Amniotic stem cell (primary cell): ENCODE data around the gene DGLUCY.
"Not testable (repeated sequence)": the region's sequence is repeated elsewhere in the genome, so short reads cannot be mapped to it uniquely, and the experiment has no call there.

Source experiments
- DNase-seq: peaks from one replicate; lab custom pipeline; 2025; lab: John Stamatoyannopoulos, UW

DGLUCY gene

DNA sequence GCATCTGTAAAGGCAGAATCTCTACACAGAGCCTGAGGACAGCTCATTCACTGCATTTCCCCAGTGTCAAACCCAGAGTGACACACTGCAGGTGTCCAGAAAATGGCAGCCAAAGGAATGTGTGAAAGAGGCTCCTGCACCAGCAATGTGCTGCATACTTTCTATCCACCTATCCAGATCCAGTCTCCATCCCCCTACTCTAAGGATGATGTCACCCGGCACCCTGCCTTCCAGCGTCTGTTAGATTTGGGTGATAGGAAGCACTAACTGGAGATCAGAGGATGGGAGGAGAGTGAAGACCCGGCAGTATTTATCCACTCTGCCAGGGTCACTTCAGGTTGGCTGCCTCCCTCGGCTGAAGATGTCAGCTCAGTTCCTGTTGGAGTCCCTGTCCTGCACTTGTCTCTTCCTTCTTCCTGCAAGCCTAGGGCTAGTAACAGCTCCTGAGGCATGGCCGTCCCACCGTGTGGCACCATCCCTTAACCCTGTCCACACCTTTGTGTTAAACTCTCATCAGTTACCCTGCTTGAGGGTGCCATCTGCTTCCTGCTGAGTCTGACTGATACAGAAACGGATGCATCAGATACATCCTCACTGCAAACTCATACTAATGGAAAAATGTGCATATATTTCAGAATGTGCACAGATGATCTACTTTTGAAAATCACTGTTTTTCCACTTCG lies 143.6 kb downstream of the DGLUCY start:
- no peak for DNase-seq

DNA sequence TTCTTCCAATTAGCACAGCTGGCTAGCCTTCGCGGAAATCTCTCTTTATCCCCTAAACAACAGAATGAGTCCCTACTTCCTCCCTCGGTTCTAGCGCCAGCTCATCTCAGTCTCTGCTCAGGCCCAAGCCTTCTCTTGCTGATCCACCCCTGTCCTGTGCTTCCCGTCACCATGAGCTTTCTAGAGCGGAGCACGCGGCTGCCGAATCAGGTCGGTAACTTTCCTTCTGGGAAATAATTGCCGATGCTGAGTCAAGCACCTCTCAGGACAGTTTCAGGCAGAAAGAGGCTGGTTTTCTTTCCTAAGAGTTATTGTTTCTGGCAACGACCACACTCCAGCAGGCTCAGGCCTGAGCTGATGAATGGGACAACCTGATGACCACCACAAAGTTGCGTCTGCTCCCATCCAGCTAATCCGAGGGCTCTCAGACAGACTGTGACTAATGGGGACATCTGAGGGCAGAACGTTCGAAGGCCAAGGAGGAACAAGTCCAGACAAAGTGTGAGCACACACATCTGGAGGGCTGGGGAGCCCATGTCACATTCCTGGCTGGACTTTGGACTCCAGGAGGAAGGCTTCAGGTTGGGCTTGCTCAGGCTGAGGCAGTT lies 144.2 kb downstream of the DGLUCY start:
- DNase-seq: no peak

DNA sequence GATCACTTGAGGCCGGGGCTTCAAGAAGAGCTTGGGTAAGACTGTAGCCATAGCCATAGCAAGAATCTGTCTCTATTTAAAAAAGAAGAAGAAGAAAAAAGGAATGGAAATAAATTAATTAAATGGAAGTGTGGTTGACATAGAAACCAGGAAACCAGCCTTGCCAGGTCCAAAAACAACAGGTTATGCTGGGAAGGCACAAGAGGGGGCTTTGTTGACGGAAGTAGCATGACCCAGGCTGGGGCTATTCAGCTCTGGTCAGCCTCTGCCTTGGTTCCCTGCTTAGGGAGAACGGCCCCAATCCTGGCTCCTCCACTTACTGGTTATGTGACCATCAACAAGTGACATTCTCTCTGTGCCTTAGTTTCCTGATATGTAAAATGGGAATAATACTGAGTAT lies 145.0 kb downstream of the DGLUCY start:
- no peak for DNase-seq

DNA sequence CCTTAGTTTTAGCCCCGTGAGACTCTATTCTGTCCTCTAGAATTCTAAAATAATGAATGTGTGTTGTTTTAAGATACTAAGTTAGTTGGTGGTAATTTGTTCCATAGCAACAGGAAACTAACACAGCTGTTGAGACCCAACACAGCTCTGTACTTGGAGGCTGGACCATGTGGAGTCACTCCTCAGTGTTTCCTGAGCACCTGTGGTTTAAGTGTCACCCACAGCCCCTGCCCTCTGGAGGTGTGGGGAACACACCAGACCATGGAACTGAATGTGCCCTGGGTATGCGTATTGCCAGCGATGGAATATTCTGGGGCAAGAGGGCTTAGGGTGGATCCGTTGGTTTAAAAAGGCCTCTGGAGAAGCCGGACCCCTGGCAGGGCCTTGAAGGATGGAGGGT lies 147.2 kb downstream of the DGLUCY start:
- DNase-seq: no peak

DNA sequence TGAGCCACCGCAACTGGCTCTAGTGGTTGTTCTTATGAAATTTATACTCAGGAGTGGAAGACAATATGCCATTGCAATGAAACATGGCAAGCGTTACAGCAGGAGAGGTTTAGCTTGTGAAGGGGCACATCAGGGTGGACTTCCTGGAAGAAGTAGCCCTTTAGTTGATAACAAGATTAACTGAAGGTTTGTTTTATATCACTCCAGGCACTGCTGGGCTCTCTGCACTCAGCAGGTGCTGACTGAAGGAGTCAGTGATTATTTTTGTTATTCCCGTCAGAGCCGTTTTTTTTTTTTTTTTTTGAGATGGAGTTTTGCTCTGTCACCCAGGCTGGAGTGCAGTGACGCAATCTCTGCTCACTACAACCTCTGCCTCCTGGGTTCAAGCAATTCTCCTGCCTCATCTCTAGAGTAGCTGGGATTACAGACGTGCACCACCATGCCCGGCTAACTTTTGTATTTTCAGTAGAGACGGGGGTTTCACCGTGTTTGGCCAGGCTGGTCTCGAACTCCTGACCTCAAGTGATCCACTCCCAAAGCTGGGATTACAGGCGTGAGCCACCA lies 148.2 kb downstream of the DGLUCY start:
- no peak for DNase-seq

DNA sequence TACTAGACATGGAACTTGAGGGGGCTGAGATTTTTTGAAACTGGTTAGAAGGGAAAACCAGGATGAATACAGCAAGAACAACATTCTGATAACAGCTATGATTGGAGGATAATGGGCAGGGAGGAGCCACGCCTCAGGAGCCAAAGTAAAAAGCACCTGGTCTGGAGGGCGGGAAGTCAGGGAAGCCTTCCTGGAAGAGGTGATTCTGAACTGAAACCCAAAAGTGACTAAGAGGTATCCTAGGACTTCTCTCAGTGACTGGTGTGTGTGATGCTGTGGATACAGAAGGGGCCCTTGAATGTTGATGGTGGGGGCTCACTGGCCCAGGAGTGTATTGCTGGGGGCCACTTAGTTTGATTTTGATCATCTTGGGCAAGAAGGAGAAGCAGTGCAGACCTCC lies 149.5 kb downstream of the DGLUCY start:
- no peak for DNase-seq

DNA sequence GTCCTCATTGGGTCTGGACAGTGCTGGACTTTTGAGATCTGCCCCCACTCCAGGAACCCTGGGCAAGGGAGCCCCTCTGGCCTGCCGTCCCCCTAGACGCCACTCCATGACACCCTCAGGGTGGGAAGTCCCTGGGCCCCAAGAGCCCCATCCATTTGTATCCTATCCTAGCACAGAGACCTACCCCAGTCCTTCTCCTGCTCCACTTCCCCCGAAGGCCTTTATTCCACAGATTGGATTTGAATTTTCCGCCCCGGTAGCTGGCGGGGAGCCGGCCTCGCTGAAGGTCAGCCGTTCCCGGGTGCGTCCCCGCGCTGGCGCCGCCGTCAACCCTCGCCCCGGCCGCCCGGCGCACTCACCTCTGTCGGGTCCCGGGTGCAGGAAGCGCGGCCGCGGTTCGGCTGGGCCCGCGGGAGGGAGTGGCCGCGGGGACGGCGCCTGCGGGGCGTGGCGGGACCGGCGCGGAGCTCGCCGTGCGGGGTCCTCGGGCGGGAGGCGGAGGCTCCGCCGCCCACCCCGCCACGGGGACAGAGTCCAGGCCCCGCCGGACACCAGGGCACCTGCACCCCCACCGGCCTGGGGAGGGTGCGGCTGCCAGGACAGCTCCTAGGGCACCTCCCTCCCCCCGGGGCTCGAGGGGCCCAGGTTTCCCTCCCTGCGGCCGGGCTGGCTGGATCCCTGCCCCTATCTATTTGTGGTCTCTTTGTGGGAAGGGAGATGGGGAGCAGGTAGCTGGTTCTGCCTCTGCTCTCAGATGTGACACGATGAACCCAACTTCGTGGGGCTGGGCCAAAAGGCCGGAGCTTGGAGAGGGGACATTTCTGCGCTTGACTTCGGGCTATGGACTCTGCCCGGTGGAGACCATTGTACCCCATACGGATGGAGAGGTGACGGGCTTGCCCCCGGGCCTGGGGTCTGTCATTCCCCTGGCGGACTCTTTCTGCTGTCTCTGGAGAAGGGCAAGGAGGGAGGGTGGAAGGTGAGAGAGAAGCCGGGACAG lies 150.6 kb downstream of the DGLUCY start:
- no peak for DNase-seq

DNA sequence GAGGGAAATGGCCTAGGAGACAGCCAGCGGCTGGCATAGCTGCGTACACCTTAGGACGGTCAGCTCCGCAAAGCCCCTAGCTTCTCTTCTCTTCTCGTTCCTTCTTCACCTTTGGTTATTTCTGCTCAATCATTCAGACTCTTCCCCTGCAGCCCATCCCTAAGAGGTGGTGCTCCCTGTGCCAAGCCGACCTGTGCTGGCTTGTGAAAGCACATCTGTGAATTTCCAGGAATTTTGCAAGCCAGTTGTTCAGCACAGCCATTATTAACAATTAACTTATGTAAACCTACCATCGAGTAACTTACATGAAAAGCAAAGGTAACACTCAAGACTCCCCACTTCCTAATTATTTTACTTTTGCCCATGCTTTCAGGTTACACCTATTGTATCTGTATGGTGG lies 151.5 kb downstream of the DGLUCY start:
- DNase-seq: no peak

DNA sequence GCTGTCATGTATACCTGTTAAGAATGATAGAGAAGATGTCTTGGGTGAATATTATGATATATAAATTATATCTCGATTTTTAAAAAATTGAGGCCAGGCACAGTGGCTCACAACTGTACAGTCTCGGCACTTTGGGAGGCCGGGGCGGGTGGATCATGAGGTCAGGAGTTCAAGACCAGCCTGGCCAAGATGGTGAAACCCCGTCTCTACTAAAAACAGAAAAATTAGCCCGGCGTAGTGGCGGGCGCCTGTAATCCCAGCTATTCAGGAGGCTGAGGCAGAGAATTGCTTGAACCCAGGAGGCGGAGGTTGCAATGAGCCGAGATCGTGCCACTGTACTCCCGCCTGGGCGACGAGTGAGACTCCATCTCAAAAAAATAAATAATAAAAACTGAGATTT lies 152.4 kb downstream of the DGLUCY start:
- not testable (repeated sequence) for DNase-seq

DNA sequence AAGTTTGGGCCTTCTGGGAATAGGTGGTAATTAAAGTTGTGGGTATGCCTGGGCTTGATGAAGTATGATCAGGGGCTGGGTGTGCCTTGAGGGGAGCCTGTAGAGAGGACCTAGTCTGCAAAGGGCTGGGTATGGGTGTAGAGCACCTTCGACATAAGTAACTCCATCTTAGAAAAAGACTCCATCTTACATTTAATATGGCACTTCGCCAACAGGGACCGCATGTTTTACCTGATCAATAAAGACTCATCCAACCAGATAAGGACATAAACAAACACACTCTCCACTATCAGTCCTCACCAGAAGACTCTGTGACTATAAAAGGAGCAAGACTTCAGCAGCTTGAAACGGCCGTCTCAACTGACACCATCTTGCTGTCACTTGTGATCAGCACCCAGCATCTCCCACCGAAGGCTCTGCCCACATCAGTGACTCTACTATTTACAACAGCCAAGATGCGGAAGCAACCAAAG lies 154.1 kb downstream of the DGLUCY start:
- DNase-seq: no peak

DNA sequence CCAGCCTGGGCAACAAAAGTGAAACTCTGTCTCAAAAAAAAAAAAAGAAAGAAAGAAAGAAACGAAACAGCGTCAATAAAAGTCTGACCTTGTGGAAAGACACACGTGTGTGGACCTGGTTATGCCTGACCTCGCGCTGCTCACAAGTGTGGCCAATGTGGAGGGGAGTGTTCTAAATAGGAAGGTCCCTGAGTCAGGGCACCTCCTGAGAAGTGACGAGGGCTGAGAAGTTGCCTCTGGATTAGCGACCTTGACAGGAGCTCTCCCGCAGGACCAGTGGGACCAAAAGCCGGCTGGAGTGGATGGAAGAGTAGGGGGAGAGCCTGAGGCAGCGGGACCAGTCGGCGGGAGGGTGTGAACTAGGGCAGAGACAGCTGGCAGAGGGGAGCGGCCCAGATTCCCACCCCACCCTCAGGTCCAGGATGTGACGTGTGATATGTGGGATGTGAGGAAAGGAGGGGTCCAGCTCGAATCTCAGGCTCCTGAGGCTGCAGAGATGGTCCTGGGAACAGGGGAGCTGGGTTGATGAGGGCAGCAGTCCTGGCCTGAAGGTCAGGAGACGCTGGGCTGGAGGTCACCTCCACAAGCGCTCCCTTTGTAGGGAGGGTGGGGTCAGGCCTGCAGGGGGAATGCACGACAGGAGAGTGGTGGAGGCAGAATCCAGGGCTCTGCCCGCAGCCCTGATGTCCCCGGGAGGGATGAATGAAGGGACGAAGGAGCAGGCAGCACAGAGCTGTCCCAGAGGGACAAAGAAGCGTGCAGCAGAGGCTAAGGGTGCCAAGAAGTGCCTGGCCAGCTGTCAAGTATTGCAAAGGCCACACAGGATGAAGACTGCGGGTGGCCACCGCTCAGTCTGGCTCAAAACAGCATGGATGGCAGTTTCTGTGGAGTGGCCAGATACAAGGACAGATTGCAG lies 155.5 kb downstream of the DGLUCY start:
- no peak for DNase-seq

DNA sequence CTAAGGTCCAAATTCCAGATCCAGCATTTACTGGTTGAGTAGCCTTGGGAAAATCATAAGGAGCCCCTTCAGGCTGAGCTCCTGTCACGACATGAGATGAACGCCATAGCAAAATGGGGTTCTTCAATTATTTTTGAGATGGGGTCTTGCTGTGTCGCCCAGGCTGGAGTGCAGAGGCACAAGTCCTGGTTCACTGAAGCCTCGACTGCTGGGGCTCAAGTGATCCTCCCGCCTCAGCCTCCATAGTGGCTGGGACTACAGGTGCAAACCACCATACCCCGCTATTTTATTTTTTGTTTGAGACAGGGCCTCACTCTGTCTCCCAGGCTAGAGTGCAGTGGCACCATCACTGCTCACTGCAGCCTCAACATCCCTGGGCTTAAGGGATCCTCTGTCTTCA lies 156.3 kb downstream of the DGLUCY start:
- no peak for DNase-seq

DNA sequence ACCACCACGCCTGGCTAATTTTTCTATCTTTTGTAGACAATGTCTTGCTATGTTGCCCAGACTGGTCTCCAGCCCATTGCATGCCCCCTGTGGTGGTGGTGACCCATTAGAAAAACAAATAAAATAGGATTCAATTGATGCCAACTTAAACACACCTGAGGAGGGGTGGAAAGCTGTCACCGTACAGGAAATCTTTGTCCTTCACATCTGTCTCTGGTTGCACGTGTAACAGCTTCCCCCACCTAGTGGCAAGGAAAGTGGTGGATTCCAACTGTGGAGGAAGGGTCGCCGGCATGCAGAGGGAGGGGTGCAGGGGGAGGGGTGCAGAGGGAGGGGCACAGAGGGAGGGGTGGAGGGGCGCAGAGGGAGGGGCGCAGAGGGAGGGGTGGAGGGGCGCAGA lies 156.7 kb downstream of the DGLUCY start:
- no peak for DNase-seq

DNA sequence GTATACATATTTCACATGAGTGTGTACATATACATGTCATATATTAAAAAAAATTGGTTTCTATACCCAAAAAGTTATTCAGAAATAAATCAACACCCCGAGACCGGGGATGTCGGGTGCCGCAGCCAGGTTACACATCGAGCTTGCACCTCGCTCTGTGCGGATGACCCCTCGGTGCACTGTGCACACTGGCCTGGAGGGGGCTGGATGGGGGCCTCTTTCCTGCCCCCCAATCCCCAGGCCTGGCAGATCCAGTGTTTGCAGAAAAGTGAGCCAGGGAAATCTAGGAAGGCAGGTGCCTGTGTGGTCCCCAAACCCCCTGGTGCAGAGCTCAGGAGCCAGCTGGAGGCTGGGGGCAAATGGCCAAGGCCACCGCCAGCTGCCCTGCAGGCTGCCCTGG lies 157.8 kb downstream of the DGLUCY start:
- no peak for DNase-seq

DNA sequence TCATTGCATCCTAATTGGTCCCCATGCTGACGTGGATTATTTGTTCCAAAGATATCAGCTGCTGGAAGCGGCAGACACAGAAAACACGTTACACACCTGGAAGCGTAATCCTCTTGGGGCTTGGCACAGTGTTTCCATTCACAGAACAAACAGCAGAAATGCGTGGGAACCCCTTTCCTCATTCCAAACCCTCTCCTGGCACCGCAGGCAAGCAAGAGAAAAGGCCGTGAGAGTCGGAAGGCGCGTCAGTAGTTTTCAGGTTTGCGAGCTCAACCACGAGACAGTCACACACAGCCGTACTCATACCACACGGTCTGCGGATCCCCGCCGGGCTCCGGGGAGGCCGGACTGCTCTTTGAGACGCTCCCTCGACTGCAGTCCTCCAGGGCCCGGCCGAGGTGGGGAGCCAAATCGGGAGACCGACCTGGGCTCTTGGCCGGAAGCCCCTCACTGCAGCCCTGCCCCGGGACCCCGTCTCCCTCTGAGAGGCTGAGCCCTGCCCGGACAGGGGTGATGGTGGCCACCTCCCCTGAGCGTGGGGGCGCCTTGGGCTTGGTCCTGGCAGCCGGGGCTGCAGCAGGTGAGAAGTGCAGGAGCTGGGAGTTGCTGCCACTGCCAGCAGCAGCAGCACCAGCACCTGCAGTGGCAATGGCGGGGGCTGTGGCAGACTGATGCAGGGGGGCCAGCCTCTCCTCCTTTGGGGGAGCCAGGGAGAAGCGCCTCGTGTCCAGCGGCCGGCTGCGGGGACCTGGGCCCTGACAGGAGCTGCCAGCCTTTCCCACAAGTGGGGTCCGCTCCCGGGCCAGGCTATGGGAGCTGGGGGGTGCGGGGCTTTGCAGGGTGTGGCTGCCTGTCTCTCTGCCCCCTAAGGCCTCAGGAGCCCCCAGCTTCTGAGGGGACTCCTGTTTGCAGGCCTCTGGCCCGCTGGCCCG lies 158.7 kb downstream of the DGLUCY start:
- DNase-seq: no peak

DNA sequence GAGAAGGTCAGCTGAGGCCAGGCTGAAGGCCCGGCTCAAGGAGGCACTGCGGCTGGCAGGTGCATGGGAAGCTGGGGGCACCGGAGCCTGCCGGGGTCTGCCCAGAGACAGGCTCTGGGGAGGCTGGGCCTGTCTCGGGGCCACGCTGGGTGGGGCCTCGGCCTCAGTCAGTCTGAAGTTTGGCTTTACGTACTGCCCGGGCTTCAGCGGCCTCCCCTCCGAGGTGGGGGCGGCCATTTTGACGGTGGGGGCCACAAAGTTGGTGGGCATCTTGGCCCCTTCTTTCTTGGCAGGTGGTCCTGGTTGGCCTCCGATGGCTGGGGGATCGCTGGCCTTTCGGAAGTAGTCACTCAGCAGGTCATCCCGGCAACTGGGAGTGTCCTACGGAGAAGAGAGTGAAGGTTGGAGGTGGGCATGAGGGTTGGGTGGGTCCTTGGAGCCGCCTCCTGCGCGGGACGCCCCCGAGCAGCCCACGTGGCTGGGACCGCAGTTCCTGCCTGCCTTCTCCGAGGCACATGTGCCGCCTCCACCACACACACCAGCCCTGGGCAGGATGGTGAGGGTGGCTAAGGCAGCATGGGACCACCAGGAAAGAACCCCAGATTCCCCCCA lies 159.5 kb downstream of the DGLUCY start:
- no peak for DNase-seq

DNA sequence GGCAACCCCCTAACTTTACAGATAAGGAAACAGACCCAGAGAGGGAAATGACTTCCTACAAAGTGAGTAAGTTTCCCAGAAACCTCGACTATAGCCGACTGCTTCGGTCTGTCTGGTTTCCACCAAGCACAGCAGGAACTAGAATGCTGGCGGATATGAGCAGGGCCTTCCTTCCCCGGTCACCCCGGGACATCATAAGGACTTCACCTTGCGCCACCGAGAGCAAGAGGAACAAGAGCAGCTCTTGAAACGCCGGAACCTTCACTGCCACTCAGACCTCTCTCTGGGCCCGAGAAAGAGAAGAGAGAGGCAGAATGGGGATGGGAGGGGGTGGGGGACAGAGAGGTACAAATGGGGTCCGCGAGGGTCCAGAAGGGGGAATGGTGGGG lies 160.0 kb downstream of the DGLUCY start:
- DNase-seq: no peak

DNA sequence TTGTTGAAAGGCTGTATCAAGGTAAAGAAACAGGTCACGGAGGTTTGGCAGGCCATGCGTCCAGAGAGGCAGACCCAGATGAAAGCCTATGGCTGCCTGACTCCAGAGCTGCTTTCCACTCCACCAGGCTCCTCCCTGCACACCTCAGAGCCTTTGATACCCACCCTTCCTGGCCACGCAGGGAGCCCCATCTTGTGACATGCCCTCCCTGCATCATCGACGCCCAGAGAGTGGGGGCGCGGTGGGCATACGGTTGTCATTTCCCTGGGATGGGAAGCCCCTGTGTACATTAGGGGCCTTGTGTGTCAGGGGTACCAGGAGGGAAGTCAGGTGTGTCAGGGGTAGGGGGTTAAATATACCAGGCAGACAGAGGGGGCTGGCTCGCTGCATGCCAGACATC lies 160.9 kb downstream of the DGLUCY start:
- no peak for DNase-seq
